ENCODE measurements around the gene ADCY5. TPM values are rescaled to one million over a fixed set of nuclear protein-coding genes. Genes with fewer than 3 reads are reported as not detected.

ADCY5 gene
- total and polyA plus RNA-seq, 7 experiments from 2014 or later, result 0.07 TPM; not detected in 6

DNA sequence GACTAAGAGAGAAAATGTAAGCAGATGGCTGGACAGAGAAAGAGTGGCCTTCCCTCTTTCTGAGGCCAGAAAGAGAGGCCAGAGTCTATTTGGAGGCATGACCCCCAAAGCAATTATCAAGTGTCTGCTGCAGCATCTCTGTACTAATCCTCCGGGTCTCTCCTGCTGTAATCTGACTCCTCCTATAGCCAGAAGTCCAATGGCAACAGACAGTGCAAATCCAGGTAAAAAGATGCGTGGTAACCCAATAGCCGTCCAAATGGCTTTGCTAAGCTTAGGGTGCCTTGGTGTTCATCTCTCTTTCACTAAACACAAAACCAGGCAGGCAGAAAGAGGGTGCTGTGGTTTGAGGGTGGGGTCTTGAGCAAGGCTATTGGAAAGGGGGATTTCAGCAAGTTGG is 91.6 kb downstream of the ADCY5 start:
- Histone ChIP-seq H3K27ac (ENCODE audit: low read depth, low read length) (no peak overlapping the region), H3K36me3 (ENCODE audit: control insufficient read depth in 2 of 3, insufficient read depth in 3 of 3, low read length in 3 of 3) (no peaks in the 10 kb centered on the region), H3K4me1 (ENCODE audit: control insufficient read depth in 2 of 2, insufficient read depth in 2 of 2, low read length in 2 of 2) (no peaks in the 10 kb centered on the region), H3K27me3 (ENCODE audit: control insufficient read depth in 2 of 2, insufficient read depth in 2 of 2, low read length in 2 of 2) (no peaks in the 10 kb centered on the region), H3K4me3 (ENCODE audit: low read length) (no peak overlapping the region), H3K9me3 (ENCODE audit: control insufficient read depth in 2 of 3, low read length in 3 of 3) (no peaks in the 10 kb centered on the region)
- peaks cover 0 to 12% (median 4%) of the 10 kb centered on the region in 11 donors for H3K9me3 Mint-ChIP-seq
- intact Hi-C loops (cut with micrococcal nuclease), result no loop called here
- ChIA-PET CTCF (no interaction called here), POLR2A (no interaction called here)
- H3K27me3 Mint-ChIP-seq, result peaks cover 12 to 29% (median 20%) of the 10 kb centered on the region in 5 donors
- peaks cover 0 to 5% (median 0%) of the 10 kb centered on the region in 5 donors for H3K36me3 Mint-ChIP-seq
- no peaks in the 10 kb centered on the region for H3K4me1 Mint-ChIP-seq
- DNase-seq, result no peak
- ATAC-seq, result no peak
- H3K27ac Mint-ChIP-seq, result no peak overlapping the region
- no peak overlapping the region for H3K4me3 Mint-ChIP-seq

DNA sequence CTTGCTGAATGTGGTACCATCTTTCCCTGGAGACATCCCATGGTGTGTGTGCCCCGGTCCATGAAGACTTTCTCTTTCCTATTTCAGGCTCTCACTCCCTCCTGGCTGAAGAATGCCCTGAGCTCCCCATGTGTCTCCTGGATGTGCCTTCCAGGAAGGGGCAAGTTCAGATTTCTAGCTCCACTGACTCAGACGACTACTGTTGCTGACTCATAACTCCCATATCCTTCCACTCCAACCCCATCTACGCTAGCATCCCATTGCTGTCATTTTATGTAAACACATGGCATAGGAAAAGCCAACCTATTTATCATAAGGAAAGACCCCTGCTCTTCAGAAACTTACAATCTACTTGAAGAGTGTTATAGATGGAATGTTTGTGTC is 95.0 kb downstream of the ADCY5 start:
- Mint-ChIP-seq H3K4me3 (no peak overlapping the region), H3K36me3 (peaks cover 0 to 5% (median 0%) of the 10 kb centered on the region in 5 donors), H3K9me3 (peaks cover 0 to 12% (median 4%) of the 10 kb centered on the region in 11 donors), H3K4me1 (peaks cover 0 to 5% (median 0%) of the 10 kb centered on the region in 7 donors), H3K27me3 (peaks cover 18 to 39% (median 33%) of the 10 kb centered on the region in 5 donors), H3K27ac (no peak overlapping the region)
- H3K9me3 ChIP-seq (ENCODE audit: control insufficient read depth in 2 of 3, low read length in 3 of 3), result no peaks in the 10 kb centered on the region
- no peak overlapping the region for H3K27ac ChIP-seq (ENCODE audit: low read depth, low read length)
- intact Hi-C loops (cut with micrococcal nuclease), result no loop called here
- ATAC-seq (no peak), DNase-seq (no peak)
- H3K27me3 ChIP-seq (ENCODE audit: control insufficient read depth in 2 of 2, insufficient read depth in 2 of 2, low read length in 2 of 2), result no peaks in the 10 kb centered on the region
- CTCF ChIA-PET, result no interaction called here
- no peaks in the 10 kb centered on the region for H3K4me1 ChIP-seq (ENCODE audit: control insufficient read depth in 2 of 2, insufficient read depth in 2 of 2, low read length in 2 of 2)
- H3K4me3 ChIP-seq (ENCODE audit: low read length), result no peak overlapping the region
- POLR2A ChIA-PET, result no interaction called here
- no peaks in the 10 kb centered on the region for H3K36me3 ChIP-seq (ENCODE audit: control insufficient read depth in 2 of 3, insufficient read depth in 3 of 3, low read length in 3 of 3)

DNA sequence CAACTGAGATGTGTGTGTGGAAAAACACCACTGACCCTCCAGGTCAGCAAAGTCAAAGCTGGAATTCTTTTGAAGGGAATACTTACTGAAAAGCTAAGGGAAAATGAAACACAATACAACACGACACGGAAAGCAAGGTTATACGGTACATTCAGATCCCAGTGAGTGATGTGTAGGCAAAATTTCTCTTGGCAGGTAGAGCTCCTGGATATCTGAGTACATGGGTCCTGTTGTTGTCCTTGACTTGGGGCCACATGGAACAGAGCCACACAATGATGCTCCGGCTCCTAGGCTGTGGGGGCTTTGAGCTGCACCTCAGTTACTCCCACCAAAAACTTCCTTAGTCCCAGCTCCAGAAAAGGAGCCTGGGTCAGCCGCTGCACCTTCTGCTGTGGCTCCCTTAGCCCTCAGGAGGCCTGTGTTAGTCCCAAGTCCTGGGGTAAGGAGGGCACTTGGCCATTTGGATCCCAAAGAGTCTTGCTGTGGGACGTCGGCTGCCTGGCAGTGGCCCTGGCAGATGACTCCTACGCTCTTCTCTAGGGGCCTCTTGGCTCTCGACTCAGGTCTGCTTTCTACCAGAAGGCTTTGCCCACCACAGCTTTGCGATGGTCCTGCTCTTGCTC is 95.6 kb downstream of the ADCY5 start:
- DNase-seq (no peak), ATAC-seq (no peak)
- no peak overlapping the region for H3K4me3 Mint-ChIP-seq
- intact Hi-C loops (cut with micrococcal nuclease), result no loop called here
- H3K9me3 ChIP-seq (ENCODE audit: control insufficient read depth in 2 of 3, low read length in 3 of 3), result no peaks in the 10 kb centered on the region
- H3K4me3 ChIP-seq (ENCODE audit: low read length), result no peak overlapping the region
- ChIA-PET CTCF (interaction anchor here (0.9 kb wide), 1 partner anchor 12 kb away, joined by 4 read pairs; no protein-coding TSS in a partner anchor), POLR2A (no interaction called here)
- H3K4me1 ChIP-seq (ENCODE audit: control insufficient read depth in 2 of 2, insufficient read depth in 2 of 2, low read length in 2 of 2), result no peaks in the 10 kb centered on the region
- peaks cover 0 to 5% (median 0%) of the 10 kb centered on the region in 5 donors for H3K36me3 Mint-ChIP-seq
- H3K36me3 ChIP-seq (ENCODE audit: control insufficient read depth in 2 of 3, insufficient read depth in 3 of 3, low read length in 3 of 3), result no peaks in the 10 kb centered on the region
- H3K27ac ChIP-seq (ENCODE audit: low read depth, low read length), result no peak overlapping the region
- peaks cover 0 to 12% (median 4%) of the 10 kb centered on the region in 11 donors for H3K9me3 Mint-ChIP-seq
- peaks cover 18 to 42% (median 38%) of the 10 kb centered on the region in 5 donors for H3K27me3 Mint-ChIP-seq
- peaks cover 0 to 5% (median 0%) of the 10 kb centered on the region in 7 donors for H3K4me1 Mint-ChIP-seq
- H3K27ac Mint-ChIP-seq, result no peak overlapping the region
- H3K27me3 ChIP-seq (ENCODE audit: control insufficient read depth in 2 of 2, insufficient read depth in 2 of 2, low read length in 2 of 2), result no peaks in the 10 kb centered on the region

DNA sequence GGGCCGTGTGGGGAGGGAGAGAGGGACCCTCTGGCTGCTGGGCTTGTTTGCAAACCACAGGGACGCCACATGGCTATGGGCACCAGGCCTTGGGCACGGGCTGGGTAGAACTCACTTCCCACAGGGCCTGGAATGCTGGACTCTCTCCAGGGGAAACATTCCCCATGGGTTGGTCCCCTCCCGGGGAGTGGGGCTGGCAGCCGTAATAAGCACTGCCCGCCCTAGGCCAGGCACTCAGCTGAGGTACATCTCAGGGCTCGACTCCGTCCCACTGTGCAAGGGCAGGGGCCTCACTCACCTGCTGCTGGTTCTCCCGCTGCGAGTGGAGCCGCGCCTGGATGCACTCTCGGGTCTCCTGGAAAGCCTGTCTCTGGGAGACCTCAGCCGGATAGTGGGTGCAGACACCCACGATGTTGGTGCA is 96.7 kb downstream of the ADCY5 start:
- H3K4me3 ChIP-seq (ENCODE audit: low read length), result no peak overlapping the region
- intact Hi-C loops (cut with micrococcal nuclease), result no loop called here
- no peaks in the 10 kb centered on the region for H3K36me3 ChIP-seq (ENCODE audit: control insufficient read depth in 2 of 3, insufficient read depth in 3 of 3, low read length in 3 of 3)
- ATAC-seq, result no peak
- ChIA-PET CTCF (no interaction called here), POLR2A (no interaction called here)
- no peak overlapping the region for H3K4me3 Mint-ChIP-seq
- no peaks in the 10 kb centered on the region for H3K9me3 ChIP-seq (ENCODE audit: control insufficient read depth in 2 of 3, low read length in 3 of 3)
- H3K27ac Mint-ChIP-seq, result no peak overlapping the region
- no peak overlapping the region for H3K27ac ChIP-seq (ENCODE audit: low read depth, low read length)
- peaks cover 0 to 12% (median 4%) of the 10 kb centered on the region in 11 donors for H3K9me3 Mint-ChIP-seq
- H3K36me3 Mint-ChIP-seq, result peaks cover 0 to 5% (median 0%) of the 10 kb centered on the region in 5 donors
- H3K27me3 ChIP-seq (ENCODE audit: control insufficient read depth in 2 of 2, insufficient read depth in 2 of 2, low read length in 2 of 2), result no peaks in the 10 kb centered on the region
- peaks cover 13 to 49% (median 38%) of the 10 kb centered on the region in 5 donors for H3K27me3 Mint-ChIP-seq
- H3K4me1 ChIP-seq (ENCODE audit: control insufficient read depth in 2 of 2, insufficient read depth in 2 of 2, low read length in 2 of 2), result no peaks in the 10 kb centered on the region
- peaks cover 0 to 5% (median 0%) of the 10 kb centered on the region in 7 donors for H3K4me1 Mint-ChIP-seq
- no peak for DNase-seq

DNA sequence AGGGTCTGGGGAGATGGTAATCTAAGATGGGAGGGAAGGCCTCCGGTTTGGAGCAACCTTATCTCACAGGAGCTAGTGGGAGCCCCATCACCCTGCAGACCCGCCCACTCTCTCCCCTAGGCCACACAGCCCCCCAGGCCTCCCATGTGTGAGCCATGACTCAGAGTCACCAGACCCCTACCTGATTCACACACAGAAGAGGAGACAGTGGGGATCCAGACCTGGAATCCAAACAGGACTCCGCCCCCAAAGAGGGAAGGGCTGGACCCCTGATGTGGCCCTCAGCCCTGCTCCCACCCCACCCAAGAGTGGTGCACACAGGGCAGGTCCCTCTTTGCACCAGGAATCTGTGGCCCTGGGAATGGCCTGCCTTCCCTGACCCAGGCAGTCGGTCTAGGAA is 97.4 kb downstream of the ADCY5 start:
- H3K4me1 ChIP-seq (ENCODE audit: control insufficient read depth in 2 of 2, insufficient read depth in 2 of 2, low read length in 2 of 2), result no peaks in the 10 kb centered on the region
- no peak overlapping the region for H3K4me3 ChIP-seq (ENCODE audit: low read length)
- ChIA-PET POLR2A (no interaction called here), CTCF (no interaction called here)
- peaks cover 0 to 5% (median 0%) of the 10 kb centered on the region in 5 donors for H3K36me3 Mint-ChIP-seq
- ATAC-seq, result no peak
- peaks cover 11 to 48% (median 38%) of the 10 kb centered on the region in 5 donors for H3K27me3 Mint-ChIP-seq
- no peaks in the 10 kb centered on the region for H3K27me3 ChIP-seq (ENCODE audit: control insufficient read depth in 2 of 2, insufficient read depth in 2 of 2, low read length in 2 of 2)
- peaks cover 0 to 5% (median 0%) of the 10 kb centered on the region in 7 donors for H3K4me1 Mint-ChIP-seq
- no peaks in the 10 kb centered on the region for H3K36me3 ChIP-seq (ENCODE audit: control insufficient read depth in 2 of 3, insufficient read depth in 3 of 3, low read length in 3 of 3)
- H3K9me3 ChIP-seq (ENCODE audit: control insufficient read depth in 2 of 3, low read length in 3 of 3), result no peaks in the 10 kb centered on the region
- H3K27ac Mint-ChIP-seq, result no peak overlapping the region
- H3K27ac ChIP-seq (ENCODE audit: low read depth, low read length), result no peak overlapping the region
- no peak for DNase-seq
- H3K9me3 Mint-ChIP-seq, result peaks cover 0 to 12% (median 4%) of the 10 kb centered on the region in 11 donors
- no peak overlapping the region for H3K4me3 Mint-ChIP-seq
- intact Hi-C loops (cut with micrococcal nuclease), result no loop called here

DNA sequence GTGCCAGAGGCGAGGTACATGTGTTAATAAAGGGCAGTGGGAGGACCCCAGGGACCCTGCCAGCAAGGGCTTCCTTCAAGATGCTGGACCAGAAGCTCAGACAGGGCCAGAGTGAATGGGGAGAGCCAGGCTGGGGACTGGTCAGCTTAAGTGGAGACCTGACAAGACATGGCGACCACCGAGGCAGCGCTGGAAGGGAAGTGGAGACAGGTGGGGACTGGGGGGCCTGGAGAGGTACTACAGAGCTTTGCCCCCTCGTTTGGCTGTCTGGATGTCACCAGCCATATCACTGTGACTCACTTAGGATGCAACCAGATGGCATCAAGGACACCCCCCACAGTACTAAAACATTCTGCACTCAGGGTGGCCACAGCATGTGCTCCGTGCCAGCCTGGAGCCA is 97.9 kb downstream of the ADCY5 start:
- H3K27me3 Mint-ChIP-seq, result peaks cover 11 to 45% (median 38%) of the 10 kb centered on the region in 5 donors

More for the DNA sequence above, 97.9 kb downstream of the ADCY5 start:
- no peaks in the 10 kb centered on the region for H3K36me3 ChIP-seq (ENCODE audit: control insufficient read depth in 2 of 3, insufficient read depth in 3 of 3, low read length in 3 of 3)
- Mint-ChIP-seq H3K36me3 (peaks cover 0 to 5% (median 0%) of the 10 kb centered on the region in 5 donors), H3K27ac (no peak overlapping the region), H3K4me3 (no peak overlapping the region), H3K4me1 (peaks cover 0 to 5% (median 0%) of the 10 kb centered on the region in 7 donors), H3K9me3 (peaks cover 0 to 12% (median 4%) of the 10 kb centered on the region in 11 donors)
- ATAC-seq (no peak), DNase-seq (no peak)
- H3K27me3 ChIP-seq (ENCODE audit: control insufficient read depth in 2 of 2, insufficient read depth in 2 of 2, low read length in 2 of 2), result no peaks in the 10 kb centered on the region
- no peaks in the 10 kb centered on the region for H3K9me3 ChIP-seq (ENCODE audit: control insufficient read depth in 2 of 3, low read length in 3 of 3)
- POLR2A ChIA-PET, result no interaction called here
- no peaks in the 10 kb centered on the region for H3K4me1 ChIP-seq (ENCODE audit: control insufficient read depth in 2 of 2, insufficient read depth in 2 of 2, low read length in 2 of 2)
- CTCF ChIA-PET, result no interaction called here
- no peak overlapping the region for H3K27ac ChIP-seq (ENCODE audit: low read depth, low read length)
- intact Hi-C loops (cut with micrococcal nuclease), result no loop called here
- H3K4me3 ChIP-seq (ENCODE audit: low read length), result no peak overlapping the region

Measured in naive thymus-derived CD4-positive, alpha-beta T cell (primary cell).